HFFc6 (cell line): Measurements from ENCODE around the gene BRINP2. TPM values are rescaled to one million over a fixed set of nuclear protein-coding genes. Genes with fewer than 3 reads are reported as not detected.

Experiments
- DNase-seq: peaks from one replicate; pipeline ENCODE4 v3.0.0-alpha.2; 2018
- H3K27ac Mint-ChIP-seq: 2 replicates; pipeline ENCODE4 v1.8.0; 2020; ENCODE audit warnings: mild to moderate bottlenecking, mixed read lengths
- H3K27me3 Mint-ChIP-seq: 2 replicates; pipeline ENCODE4 v1.8.0; 2021; ENCODE audit warnings: mild to moderate bottlenecking, moderate library complexity, mixed read lengths; ENCODE audit not compliant: insufficient read depth
- H3K36me3 Mint-ChIP-seq: 2 replicates; pipeline ENCODE4 v1.8.0; 2021; ENCODE audit warnings: low read depth, mixed read lengths
- H3K4me1 Mint-ChIP-seq: 2 replicates; pipeline ENCODE4 v1.8.0; 2020; ENCODE audit warnings: low read depth, mixed read lengths
- H3K4me3 Mint-ChIP-seq: 2 replicates; pipeline ENCODE4 v1.8.0; 2020; ENCODE audit warnings: mild to moderate bottlenecking, moderate library complexity, mixed read lengths
- H3K9me3 Mint-ChIP-seq: 2 replicates; pipeline ENCODE4 v1.8.0; 2020; ENCODE audit warnings: mild to moderate bottlenecking, mixed read lengths
- total RNA-seq, 6 experiments: library from RNA; stranded (reverse); fragmentation: NEBNext Ultra II Directional; extraction: Animal tissue kit (Norgen Biotek cat#: 25700); gene quantifications; 2 replicates in 1 of 6; 3 replicates in 5 of 6; pipeline ENCODE4 v1.2.3, GENCODE V29; 2021
- TF ChIP-seq, protein P1 (sequence below): fragments of 200-600 bp; sonication (generic); IDR thresholded peaks from 2 replicates; pipeline ENCODE4 v1.5.0; 2021; ENCODE audit warnings: antibody characterized with exemption, mild to moderate bottlenecking

Gene BRINP2
- total RNA-seq, 6 experiments from 2014 or later, result not detected

DNA sequence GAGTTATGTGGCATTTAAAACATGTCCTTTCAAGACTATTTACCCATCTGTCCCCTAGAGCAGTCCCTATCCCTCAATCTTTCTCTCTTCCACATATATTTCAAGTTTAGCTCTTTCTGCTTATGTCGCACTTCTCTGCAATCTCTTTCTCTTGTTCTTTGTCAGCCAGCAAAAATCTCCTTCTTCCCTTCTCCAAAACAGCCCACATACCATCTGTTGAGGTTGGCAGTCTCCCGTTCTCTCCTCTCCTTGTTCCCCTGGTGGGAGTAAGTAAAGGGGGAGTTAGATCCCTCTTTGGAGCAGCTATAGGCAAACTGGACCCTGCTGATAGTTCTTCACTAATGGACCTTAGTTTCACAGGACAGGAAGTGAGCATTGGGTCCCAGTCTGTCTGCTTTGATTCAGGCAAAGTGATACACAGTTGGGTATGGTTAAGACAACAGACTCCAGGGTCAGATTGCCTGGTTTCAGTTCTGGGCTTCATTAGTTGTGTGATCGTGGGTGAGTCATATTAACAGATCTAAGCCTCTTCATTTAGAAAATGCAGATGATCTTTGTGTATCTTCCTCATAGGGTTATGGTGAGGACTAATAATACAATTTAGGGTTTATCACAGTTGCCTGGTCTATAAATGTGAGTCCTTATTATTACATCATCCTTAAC lies 19.7 kb downstream of the BRINP2 start:
- Mint-ChIP-seq H3K36me3 (no peaks in the 10 kb centered on the region), H3K4me3 (no peak overlapping the region), H3K27ac (no peak overlapping the region), H3K27me3 (peaks cover 7% of the 10 kb centered on the region), H3K9me3 (no peaks in the 10 kb centered on the region), H3K4me1 (no peaks in the 10 kb centered on the region)
- TF ChIP-seq, protein P1, sequence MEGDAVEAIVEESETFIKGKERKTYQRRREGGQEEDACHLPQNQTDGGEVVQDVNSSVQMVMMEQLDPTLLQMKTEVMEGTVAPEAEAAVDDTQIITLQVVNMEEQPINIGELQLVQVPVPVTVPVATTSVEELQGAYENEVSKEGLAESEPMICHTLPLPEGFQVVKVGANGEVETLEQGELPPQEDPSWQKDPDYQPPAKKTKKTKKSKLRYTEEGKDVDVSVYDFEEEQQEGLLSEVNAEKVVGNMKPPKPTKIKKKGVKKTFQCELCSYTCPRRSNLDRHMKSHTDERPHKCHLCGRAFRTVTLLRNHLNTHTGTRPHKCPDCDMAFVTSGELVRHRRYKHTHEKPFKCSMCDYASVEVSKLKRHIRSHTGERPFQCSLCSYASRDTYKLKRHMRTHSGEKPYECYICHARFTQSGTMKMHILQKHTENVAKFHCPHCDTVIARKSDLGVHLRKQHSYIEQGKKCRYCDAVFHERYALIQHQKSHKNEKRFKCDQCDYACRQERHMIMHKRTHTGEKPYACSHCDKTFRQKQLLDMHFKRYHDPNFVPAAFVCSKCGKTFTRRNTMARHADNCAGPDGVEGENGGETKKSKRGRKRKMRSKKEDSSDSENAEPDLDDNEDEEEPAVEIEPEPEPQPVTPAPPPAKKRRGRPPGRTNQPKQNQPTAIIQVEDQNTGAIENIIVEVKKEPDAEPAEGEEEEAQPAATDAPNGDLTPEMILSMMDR, result no peak
- DNase-seq, result no peak

DNA sequence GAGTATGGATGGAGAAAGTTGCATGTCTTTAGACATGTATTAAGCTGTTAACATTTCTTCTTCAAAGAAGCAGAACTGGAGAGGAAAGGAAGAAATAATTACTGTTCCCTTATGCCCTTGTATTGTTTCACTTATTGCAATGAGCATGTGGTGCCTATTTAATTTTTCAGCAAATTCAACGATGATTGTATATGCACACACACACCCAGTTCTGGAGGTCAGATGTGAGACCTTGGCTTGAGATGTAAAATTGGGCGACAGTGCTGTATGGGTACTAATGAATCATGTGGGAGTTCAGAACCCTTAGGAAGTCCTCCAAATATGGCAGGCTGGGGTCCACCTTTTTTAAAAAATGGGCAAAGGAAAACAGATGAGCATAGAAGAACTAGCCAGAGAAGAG lies 27.5 kb downstream of the BRINP2 start:
- no peaks in the 10 kb centered on the region for H3K36me3 Mint-ChIP-seq
- H3K4me1 Mint-ChIP-seq, result no peaks in the 10 kb centered on the region
- TF ChIP-seq, protein P1, result no peak
- no peak overlapping the region for H3K4me3 Mint-ChIP-seq
- no peaks in the 10 kb centered on the region; the same call in 1 of the 2 replicates for H3K9me3 Mint-ChIP-seq
- H3K27me3 Mint-ChIP-seq, result peaks cover 5% of the 10 kb centered on the region; the same call in 1 of the 2 replicates
- no peak overlapping the region for H3K27ac Mint-ChIP-seq
- no peak for DNase-seq

DNA sequence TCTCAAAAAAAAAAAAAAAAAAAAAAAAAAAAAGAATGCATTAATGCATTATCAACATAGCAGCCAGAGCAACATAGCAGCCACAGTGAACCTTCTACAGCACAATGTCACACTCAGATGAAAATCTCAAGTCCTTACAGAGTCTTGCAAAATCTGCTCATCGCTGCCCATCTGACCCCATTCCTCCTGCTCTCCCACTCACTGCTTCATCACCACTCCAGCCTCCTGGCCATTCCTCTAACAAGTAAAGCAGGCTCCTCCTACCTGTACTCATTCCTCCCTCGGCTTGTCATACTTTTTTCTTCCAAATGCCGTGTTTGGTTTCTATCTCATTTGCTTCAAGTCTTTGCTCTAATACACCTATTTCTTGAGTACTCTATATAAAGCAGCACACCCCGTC lies 29.5 kb downstream of the BRINP2 start:
- no peak for DNase-seq
- Mint-ChIP-seq H3K36me3 (no peaks in the 10 kb centered on the region), H3K27ac (no peak overlapping the region), H3K9me3 (no peaks in the 10 kb centered on the region; the same call in 1 of the 2 replicates), H3K27me3 (peaks cover 5% of the 10 kb centered on the region; the same call in 1 of the 2 replicates), H3K4me3 (no peak overlapping the region), H3K4me1 (no peaks in the 10 kb centered on the region)
- TF ChIP-seq, protein P1, result no peak

DNA sequence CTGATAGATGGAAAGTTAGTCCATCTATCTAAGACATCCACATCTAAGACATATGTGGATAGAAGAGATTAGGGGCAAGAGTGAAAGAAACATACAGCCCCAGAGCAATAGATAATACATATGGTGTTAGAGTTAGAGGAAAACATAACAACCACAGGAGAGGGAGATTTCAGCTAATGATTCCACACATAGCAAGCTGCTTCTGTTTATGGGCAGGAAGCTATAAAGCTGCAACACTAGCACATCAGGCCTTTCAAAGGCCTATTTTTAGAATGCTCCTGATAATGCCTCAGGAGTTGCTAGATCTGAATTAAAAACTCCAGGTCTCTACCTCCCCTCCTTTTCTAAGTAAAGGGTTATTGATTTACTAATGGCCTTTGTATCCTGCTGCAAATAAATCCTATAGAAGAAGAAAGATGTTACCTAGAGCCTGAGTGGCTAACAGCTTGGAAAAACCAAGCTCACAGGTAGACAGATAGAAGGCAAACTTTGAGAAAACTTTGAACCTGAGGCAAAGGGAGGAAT lies 36.1 kb downstream of the BRINP2 start:
- Mint-ChIP-seq H3K4me1 (peaks cover 41% of the 10 kb centered on the region), H3K27ac (no peak overlapping the region), H3K9me3 (no peaks in the 10 kb centered on the region; the same call in 1 of the 2 replicates), H3K27me3 (no peaks in the 10 kb centered on the region), H3K4me3 (no peak overlapping the region), H3K36me3 (no peaks in the 10 kb centered on the region)
- TF ChIP-seq, protein P1, result no peak
- DNase-seq, result peak; percentile 15

DNA sequence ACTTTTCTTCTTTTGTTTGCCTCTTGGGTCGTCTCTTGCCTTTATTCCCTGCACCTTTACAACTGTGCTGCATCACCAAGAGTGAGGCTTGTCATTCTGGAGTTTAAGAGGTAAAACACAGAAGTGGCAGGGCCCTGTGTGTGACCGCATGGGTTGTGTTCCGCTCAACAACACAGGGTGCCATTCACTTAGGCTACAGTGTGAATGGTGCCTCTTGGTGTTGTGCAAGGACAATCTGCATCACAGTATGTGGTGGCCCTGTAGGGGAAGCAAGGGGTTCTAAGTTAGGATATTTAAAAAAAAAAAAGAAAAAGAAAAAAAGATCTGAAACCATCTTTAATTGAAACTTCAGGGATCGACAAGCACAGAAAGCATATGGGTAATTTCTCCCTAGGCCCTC lies 38.2 kb downstream of the BRINP2 start:
- DNase-seq, result no peak
- H3K27me3 Mint-ChIP-seq, result peaks cover under 1% of the 10 kb centered on the region; the same call in 1 of the 2 replicates
- H3K4me3 Mint-ChIP-seq, result no peak overlapping the region
- peaks cover 41% of the 10 kb centered on the region for H3K4me1 Mint-ChIP-seq
- no peaks in the 10 kb centered on the region; the same call in 1 of the 2 replicates for H3K9me3 Mint-ChIP-seq
- no peaks in the 10 kb centered on the region for H3K36me3 Mint-ChIP-seq
- H3K27ac Mint-ChIP-seq, result peak overlapping the region; percentile 62
- TF ChIP-seq, protein P1, result no peak
